HepG2 (cell line): ENCODE data around the gene RMI1. TPM values are rescaled to one million over a fixed set of nuclear protein-coding genes. Genes with fewer than 3 reads are reported as not detected.

Source experiments
- ETV5 ChIP-seq: IDR thresholded peaks from 2 replicates; pipeline ENCODE4 v1.6.1; 2018; ENCODE audit warnings: missing biosample characterization, missing genetic modification reagents, inconsistent platforms, borderline replicate concordance
- FIP1L1 ChIP-seq: fragments of 200-400 bp; formaldehyde crosslinking; IDR thresholded peaks from 2 replicates; pipeline ENCODE4 v1.6.1; 2018; ENCODE audit warnings: low read depth, mild to moderate bottlenecking, low read length, moderate library complexity, borderline replicate concordance; ENCODE audit not compliant: insufficient read depth
- NR3C1 ChIP-seq: sonication (generic); formaldehyde crosslinking; IDR thresholded peaks from 2 replicates; pipeline ENCODE4 v1.4.0; 2020; ENCODE audit warnings: missing genetic modification reagents
- PCBP1 ChIP-seq: fragments of 200-400 bp; formaldehyde crosslinking; IDR thresholded peaks from 2 replicates; pipeline ENCODE4 v1.6.1; 2017; ENCODE audit warnings: mild to moderate bottlenecking, low read depth, low read length, borderline replicate concordance
- POLR2G ChIP-seq: fragments of 200-400 bp; formaldehyde crosslinking; IDR thresholded peaks from 2 replicates; pipeline ENCODE4 v1.6.1; 2018; ENCODE audit warnings: mild to moderate bottlenecking, low read depth, low read length, moderate library complexity
- SRSF1 ChIP-seq: fragments of 200-400 bp; formaldehyde crosslinking; optimal IDR thresholded peaks from 2 replicates; pipeline ENCODE3; 2017; ENCODE audit warnings: mild to moderate bottlenecking, low read depth, low read length, moderate library complexity
- SYNCRIP ChIP-seq: fragments of 200-400 bp; formaldehyde crosslinking; IDR thresholded peaks from 2 replicates; pipeline ENCODE4 v1.6.1; 2018; ENCODE audit warnings: mild to moderate bottlenecking, low read depth, low read length; ENCODE audit not compliant: insufficient read depth
- TERF1 ChIP-seq: sonication (generic); formaldehyde crosslinking; IDR thresholded peaks from 2 replicates; pipeline ENCODE4 v1.8.0; 2022; ENCODE audit warnings: mild to moderate bottlenecking, missing genetic modification reagents, moderate library complexity
- TGIF2 ChIP-seq: IDR thresholded peaks from 2 replicates; pipeline ENCODE4 v1.6.1; 2016; ENCODE audit warnings: control low read depth, missing compliant biosample characterization
- ZBTB14 ChIP-seq: sonication (generic); formaldehyde crosslinking; IDR thresholded peaks from 2 replicates; pipeline ENCODE4 v1.4.0; 2020; ENCODE audit warnings: missing genetic modification reagents
- ZEB1 ChIP-seq: IDR thresholded peaks from 2 replicates; pipeline ENCODE4 v1.6.1; 2012; ENCODE audit warnings: mild to moderate bottlenecking, low read depth, inconsistent platforms; ENCODE audit not compliant: insufficient replicate concordance
- ZNF12 ChIP-seq: sonication (generic); formaldehyde crosslinking; IDR thresholded peaks from 2 replicates; pipeline ENCODE4 v1.5.0; 2020; ENCODE audit warnings: missing genetic modification reagents
- ZNF292 ChIP-seq: sonication (generic); formaldehyde crosslinking; IDR thresholded peaks from 2 replicates; pipeline ENCODE4 v1.8.1; 2022; ENCODE audit warnings: mild to moderate bottlenecking, low read depth, missing genetic modification reagents, borderline replicate concordance
- ZNF317 ChIP-seq: sonication (generic); formaldehyde crosslinking; IDR thresholded peaks from 2 replicates; pipeline ENCODE4 v1.5.0; 2020; ENCODE audit warnings: mild to moderate bottlenecking, missing genetic modification reagents
- ZNF720 ChIP-seq: sonication (generic); formaldehyde crosslinking; IDR thresholded peaks from 2 replicates; pipeline ENCODE4 v1.4.0; 2020; ENCODE audit warnings: missing genetic modification reagents
- polyA plus RNA-seq, 8 experiments: library from polyadenylated mRNA; depleted of rRNA in 3 of 8; stranded (reverse) in 7 of 8; unstranded in 1 of 8; fragments of >200 nt; fragmentation: Illumina TruSeq in 4 of 8; extraction: Trizol in 4 of 8; gene quantifications; 2 replicates each; pipeline versions ENCODE4 v1.2.1 to v1.2.3, GENCODE V29; 2011 to 2016; ENCODE audit warnings: low read depth in 4 of 8, missing spikeins in 1 of 8, mixed read lengths in 1 of 8; ENCODE audit not compliant: insufficient read depth in 1 of 8
- total RNA-seq, 5 experiments: library from RNA; depleted of rRNA; stranded (reverse); fragments of >200 nt; fragmentation: Illumina TruSeq; extraction: Trizol; gene quantifications; 2 replicates each; pipeline ENCODE4 v1.2.3, GENCODE V29; 2016; ENCODE audit warnings: low read depth in 1 of 5
- TF ChIP-seq, protein P1 (sequence below): sonication (generic); formaldehyde crosslinking; IDR thresholded peaks from 2 replicates; pipeline ENCODE4 v1.4.0; 2020; ENCODE audit warnings: missing genetic modification reagents, borderline replicate concordance
- TF ChIP-seq, protein P2 (sequence below): sonication (generic); formaldehyde crosslinking; IDR thresholded peaks from 2 replicates; pipeline ENCODE4 v1.4.0; 2020; ENCODE audit warnings: mild to moderate bottlenecking, low read depth, missing genetic modification reagents
- TF ChIP-seq, protein P3 (sequence below): sonication (generic); formaldehyde crosslinking; IDR thresholded peaks from 2 replicates; pipeline ENCODE4 v1.9.0; 2021; ENCODE audit warnings: missing genetic modification reagents, mild to moderate bottlenecking, borderline replicate concordance

RMI1 gene
- total and polyA plus RNA-seq, 2 of the 13 experiments (the other 11 are each of a cell fraction or from before 2014, with no cell fraction given), result 0.54 to 3.7 TPM

- TF ChIP-seq ETV5 (peak; percentile 85), ZBTB14 (CRISPR knock-in tag) (peak; percentile 80), NR3C1 (CRISPR knock-in tag) (no peak), TGIF2 (CRISPR knock-in tag) (0 out of 2 replicates have a peak, but pooled peaks have one; percentile 28), PCBP1 (0 out of 2 replicates have a peak, but pooled peaks have one; percentile 73), ZNF12 (CRISPR knock-in tag) (peak; percentile 51; the same call in 1 of the 2 replicates), SRSF1 (peak; percentile 70), ZNF317 (peak; percentile 46), TERF1 (0 out of 2 replicates have a peak, but pooled peaks have one; percentile 74), ZEB1 (no peak), FIP1L1 (no peak), ZNF292 (peak; percentile 72), SYNCRIP (no peak), POLR2G (peak; percentile 95), ZNF720 (CRISPR knock-in tag) (no peak)
- TF ChIP-seq, protein P1, sequence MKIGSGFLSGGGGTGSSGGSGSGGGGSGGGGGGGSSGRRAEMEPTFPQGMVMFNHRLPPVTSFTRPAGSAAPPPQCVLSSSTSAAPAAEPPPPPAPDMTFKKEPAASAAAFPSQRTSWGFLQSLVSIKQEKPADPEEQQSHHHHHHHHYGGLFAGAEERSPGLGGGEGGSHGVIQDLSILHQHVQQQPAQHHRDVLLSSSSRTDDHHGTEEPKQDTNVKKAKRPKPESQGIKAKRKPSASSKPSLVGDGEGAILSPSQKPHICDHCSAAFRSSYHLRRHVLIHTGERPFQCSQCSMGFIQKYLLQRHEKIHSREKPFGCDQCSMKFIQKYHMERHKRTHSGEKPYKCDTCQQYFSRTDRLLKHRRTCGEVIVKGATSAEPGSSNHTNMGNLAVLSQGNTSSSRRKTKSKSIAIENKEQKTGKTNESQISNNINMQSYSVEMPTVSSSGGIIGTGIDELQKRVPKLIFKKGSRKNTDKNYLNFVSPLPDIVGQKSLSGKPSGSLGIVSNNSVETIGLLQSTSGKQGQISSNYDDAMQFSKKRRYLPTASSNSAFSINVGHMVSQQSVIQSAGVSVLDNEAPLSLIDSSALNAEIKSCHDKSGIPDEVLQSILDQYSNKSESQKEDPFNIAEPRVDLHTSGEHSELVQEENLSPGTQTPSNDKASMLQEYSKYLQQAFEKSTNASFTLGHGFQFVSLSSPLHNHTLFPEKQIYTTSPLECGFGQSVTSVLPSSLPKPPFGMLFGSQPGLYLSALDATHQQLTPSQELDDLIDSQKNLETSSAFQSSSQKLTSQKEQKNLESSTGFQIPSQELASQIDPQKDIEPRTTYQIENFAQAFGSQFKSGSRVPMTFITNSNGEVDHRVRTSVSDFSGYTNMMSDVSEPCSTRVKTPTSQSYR (CRISPR knock-in tag), result 0 out of 2 replicates have a peak, but pooled peaks have one; percentile 7
- TF ChIP-seq, protein P2, sequence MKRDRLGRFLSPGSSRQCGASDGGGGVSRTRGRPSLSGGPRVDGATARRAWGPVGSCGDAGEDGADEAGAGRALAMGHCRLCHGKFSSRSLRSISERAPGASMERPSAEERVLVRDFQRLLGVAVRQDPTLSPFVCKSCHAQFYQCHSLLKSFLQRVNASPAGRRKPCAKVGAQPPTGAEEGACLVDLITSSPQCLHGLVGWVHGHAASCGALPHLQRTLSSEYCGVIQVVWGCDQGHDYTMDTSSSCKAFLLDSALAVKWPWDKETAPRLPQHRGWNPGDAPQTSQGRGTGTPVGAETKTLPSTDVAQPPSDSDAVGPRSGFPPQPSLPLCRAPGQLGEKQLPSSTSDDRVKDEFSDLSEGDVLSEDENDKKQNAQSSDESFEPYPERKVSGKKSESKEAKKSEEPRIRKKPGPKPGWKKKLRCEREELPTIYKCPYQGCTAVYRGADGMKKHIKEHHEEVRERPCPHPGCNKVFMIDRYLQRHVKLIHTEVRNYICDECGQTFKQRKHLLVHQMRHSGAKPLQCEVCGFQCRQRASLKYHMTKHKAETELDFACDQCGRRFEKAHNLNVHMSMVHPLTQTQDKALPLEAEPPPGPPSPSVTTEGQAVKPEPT (CRISPR knock-in tag), result 0 out of 2 replicates have a peak, but pooled peaks have one; percentile 25
- TF ChIP-seq, protein P3, sequence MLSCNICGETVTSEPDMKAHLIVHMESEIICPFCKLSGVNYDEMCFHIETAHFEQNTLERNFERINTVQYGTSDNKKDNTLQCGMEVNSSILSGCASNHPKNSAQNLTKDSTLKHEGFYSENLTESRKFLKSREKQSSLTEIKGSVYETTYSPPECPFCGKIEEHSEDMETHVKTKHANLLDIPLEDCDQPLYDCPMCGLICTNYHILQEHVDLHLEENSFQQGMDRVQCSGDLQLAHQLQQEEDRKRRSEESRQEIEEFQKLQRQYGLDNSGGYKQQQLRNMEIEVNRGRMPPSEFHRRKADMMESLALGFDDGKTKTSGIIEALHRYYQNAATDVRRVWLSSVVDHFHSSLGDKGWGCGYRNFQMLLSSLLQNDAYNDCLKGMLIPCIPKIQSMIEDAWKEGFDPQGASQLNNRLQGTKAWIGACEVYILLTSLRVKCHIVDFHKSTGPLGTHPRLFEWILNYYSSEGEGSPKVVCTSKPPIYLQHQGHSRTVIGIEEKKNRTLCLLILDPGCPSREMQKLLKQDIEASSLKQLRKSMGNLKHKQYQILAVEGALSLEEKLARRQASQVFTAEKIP (CRISPR knock-in tag), result no peak
These were observed 24.0 kb upstream of the RMI1 start (continued) for GRCh38 chr9:83956436-83957247.
